Caco-2 (cell line): ENCODE data around the gene NOS1AP. TPM values are rescaled to one million over a fixed set of nuclear protein-coding genes. Genes with fewer than 3 reads are reported as not detected.

Experiments used
- BruUV-seq: library from RNA; stranded (reverse); fragments of 400-500 nt; replicated peaks from 2 replicates; lab custom pipeline; 2021; lab: Mats Ljungman, UMichigan
- CTCF ChIA-PET: fragments of 300-600 bp; sonication (Branson Sonifier 250); formaldehyde crosslinking; loops from one replicate; lab custom pipeline; 2022; ENCODE audit warnings: antibody characterized with exemption; lab: Charles Lee
- POLR2A ChIA-PET: fragments of 300-600 bp; sonication (Branson Sonifier 250); formaldehyde crosslinking; loops from one replicate; lab custom pipeline; 2022; ENCODE audit warnings: antibody characterized with exemption; lab: Charles Lee
- DNase-seq, 2 experiments: peaks; one replicate each; pipeline versions ENCODE4 v3.0.0 to v3.0.0-alpha.2; 2020 to 2022
- H3K27me3 ChIP-seq: replicated peaks from 2 replicates; pipeline ENCODE4 v1.6.0; 2011; ENCODE audit warnings: low read length; ENCODE audit not compliant: control insufficient read depth, insufficient read depth
- H3K36me3 ChIP-seq: 2 replicates; pipeline ENCODE4 v1.5.1; 2011; ENCODE audit warnings: low read length; ENCODE audit not compliant: control insufficient read depth, insufficient read depth
- H3K4me1 ChIP-seq: fragments of 250-450 bp; sonication (Bioruptor Pico); 2 replicates; pipeline ENCODE4 v1.5.1; 2020; ENCODE audit warnings: mild to moderate bottlenecking
- H3K4me3 ChIP-seq: 2 replicates; pipeline ENCODE4 v1.5.1; 2011; ENCODE audit warnings: low read depth, mild to moderate bottlenecking, control low read depth, low read length
- H3K9me3 ChIP-seq: fragments of 250-450 bp; sonication (Bioruptor Pico); 2 replicates; pipeline ENCODE4 v1.5.1; 2020; ENCODE audit warnings: mild to moderate bottlenecking, moderate library complexity
- H3K27ac Mint-ChIP-seq: one replicate; pipeline ENCODE4 v1.8.0; 2022; ENCODE audit warnings: mixed read lengths; ENCODE audit not compliant: unreplicated experiment
- H3K27me3 Mint-ChIP-seq: one replicate; pipeline ENCODE4 v1.8.0; 2022; ENCODE audit warnings: mixed read lengths; ENCODE audit not compliant: insufficient read depth, unreplicated experiment
- H3K36me3 Mint-ChIP-seq: one replicate; pipeline ENCODE4 v1.8.0; 2022; ENCODE audit warnings: mild to moderate bottlenecking, mixed read lengths; ENCODE audit not compliant: insufficient read depth, unreplicated experiment
- H3K4me1 Mint-ChIP-seq: one replicate; pipeline ENCODE4 v1.8.0; 2022; ENCODE audit warnings: low read depth, mixed read lengths; ENCODE audit not compliant: unreplicated experiment
- H3K4me3 Mint-ChIP-seq: one replicate; pipeline ENCODE4 v1.8.0; 2022; ENCODE audit warnings: mild to moderate bottlenecking, moderate library complexity, mixed read lengths; ENCODE audit not compliant: unreplicated experiment
- H3K9me3 Mint-ChIP-seq: one replicate; pipeline ENCODE4 v1.8.0; 2022; ENCODE audit warnings: mixed read lengths; ENCODE audit not compliant: unreplicated experiment
- intact Hi-C: fragments of 100-400 bp; cut with micrococcal nuclease; formaldehyde crosslinking; loops from one replicate; pipeline ENCODE4 v1.10.0; 2022; ENCODE audit not compliant: unreplicated experiment
- total RNA-seq: library from RNA; stranded (reverse); gene quantifications from 2 replicates; pipeline ENCODE4 v1.2.3, GENCODE V29; 2022
- TF ChIP-seq, protein P1 (sequence below), 2 experiments: fragments of 200-600 bp in 1 of 2; IDR thresholded peaks; 1 replicate in 1 of 2; 2 replicates in 1 of 2; pipeline versions ENCODE4 v1.5.1 to v1.8.0; 2011 to 2022; ENCODE audit warnings: antibody characterized with exemption in 1 of 2, control low read depth in 1 of 2, inconsistent platforms in 1 of 2, low read depth in 1 of 2, low read length in 1 of 2, mild to moderate bottlenecking in 1 of 2, moderate library complexity in 1 of 2; ENCODE audit not compliant: insufficient read depth in 1 of 2, severe bottlenecking in 1 of 2, unreplicated experiment in 1 of 2

Gene NOS1AP
- total RNA-seq, 1 experiment from 2014 or later = 5.5 TPM

DNA sequence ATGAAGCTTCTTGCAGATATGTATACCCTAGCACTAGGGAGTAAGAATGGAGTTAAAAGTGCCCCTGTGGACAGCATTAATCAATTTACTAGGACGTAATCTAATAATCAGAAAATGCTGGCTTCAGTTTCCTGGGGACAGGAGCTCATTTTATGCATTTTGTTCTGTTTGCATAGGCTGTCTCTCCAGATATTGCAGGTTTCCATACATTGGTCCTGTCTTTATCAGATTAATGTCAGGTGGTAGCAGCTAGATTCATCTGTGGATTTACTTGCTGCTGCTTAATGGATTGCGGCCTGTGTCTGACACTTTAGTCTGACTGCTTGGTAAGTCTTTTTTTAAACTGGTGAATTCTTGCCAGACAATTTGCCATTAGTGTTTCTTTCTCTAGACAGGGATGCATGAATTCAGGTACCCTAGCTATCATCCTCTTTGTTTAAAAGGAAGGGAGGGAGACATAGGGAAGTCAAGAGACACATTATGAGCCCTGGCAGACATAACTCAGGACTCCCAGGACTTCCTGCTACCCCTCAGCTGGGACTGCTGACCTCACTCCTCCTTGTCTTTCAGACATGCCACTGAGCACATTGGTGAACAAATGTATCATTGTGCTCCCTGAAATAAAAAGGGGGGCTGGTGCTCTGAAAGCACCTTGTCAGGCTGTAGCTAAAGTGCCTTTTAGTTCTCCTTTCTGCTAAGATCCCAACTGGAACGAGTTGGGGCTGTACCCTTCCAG lies 47.7 kb downstream of the NOS1AP start:
- Histone ChIP-seq H3K36me3 (no peaks in the 10 kb centered on the region), H3K4me3 (no peak overlapping the region), H3K9me3 (no peaks in the 10 kb centered on the region), H3K27me3 (no peaks in the 10 kb centered on the region), H3K4me1 (peaks cover 2% of the 10 kb centered on the region; the same call in 1 of the 2 replicates)
- no peaks in the 10 kb centered on the region for H3K9me3 Mint-ChIP-seq
- DNase-seq = no peak
- CTCF ChIA-PET = no interaction called here
- intact Hi-C loops = no loop called here
- POLR2A ChIA-PET = interaction anchor here (0.6 kb wide), 1 partner anchor 200 kb away, joined by 4 read pairs; no protein-coding TSS in a partner anchor
- TF ChIP-seq, protein P1, sequence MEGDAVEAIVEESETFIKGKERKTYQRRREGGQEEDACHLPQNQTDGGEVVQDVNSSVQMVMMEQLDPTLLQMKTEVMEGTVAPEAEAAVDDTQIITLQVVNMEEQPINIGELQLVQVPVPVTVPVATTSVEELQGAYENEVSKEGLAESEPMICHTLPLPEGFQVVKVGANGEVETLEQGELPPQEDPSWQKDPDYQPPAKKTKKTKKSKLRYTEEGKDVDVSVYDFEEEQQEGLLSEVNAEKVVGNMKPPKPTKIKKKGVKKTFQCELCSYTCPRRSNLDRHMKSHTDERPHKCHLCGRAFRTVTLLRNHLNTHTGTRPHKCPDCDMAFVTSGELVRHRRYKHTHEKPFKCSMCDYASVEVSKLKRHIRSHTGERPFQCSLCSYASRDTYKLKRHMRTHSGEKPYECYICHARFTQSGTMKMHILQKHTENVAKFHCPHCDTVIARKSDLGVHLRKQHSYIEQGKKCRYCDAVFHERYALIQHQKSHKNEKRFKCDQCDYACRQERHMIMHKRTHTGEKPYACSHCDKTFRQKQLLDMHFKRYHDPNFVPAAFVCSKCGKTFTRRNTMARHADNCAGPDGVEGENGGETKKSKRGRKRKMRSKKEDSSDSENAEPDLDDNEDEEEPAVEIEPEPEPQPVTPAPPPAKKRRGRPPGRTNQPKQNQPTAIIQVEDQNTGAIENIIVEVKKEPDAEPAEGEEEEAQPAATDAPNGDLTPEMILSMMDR (IDR thresholded peaks at IDR 0.05; ENCODE audit: insufficient read depth in 1 of 2, low read depth in 1 of 2, low read length in 1 of 2, severe bottlenecking in 1 of 2, unreplicated experiment in 1 of 2) = no peak
- BruUV-seq = no TSS peak
- no peak overlapping the region for H3K4me3 Mint-ChIP-seq
- no peaks in the 10 kb centered on the region for H3K36me3 Mint-ChIP-seq
- H3K27ac Mint-ChIP-seq = no peak overlapping the region
- H3K27me3 Mint-ChIP-seq = no peaks in the 10 kb centered on the region
- no peaks in the 10 kb centered on the region for H3K4me1 Mint-ChIP-seq

DNA sequence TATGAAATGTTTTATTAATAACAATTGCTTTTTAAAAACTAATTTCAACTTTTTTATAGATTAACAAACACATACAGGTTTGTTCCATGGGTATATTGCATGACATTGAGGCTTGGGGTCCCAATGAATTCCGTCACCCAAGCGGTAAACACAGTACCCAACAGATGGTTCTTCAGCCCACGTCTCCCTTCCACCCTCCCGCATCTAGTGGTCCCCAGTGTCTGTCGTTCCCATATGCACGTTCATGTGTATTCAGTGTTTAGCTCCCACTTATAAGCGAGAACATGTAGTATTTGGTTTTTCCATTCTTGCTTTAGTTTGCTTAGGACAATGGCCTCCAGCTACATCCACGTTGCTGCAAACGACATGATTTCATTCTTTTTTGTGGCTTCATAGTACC lies 48.6 kb downstream of the NOS1AP start:
- Mint-ChIP-seq H3K36me3 (no peaks in the 10 kb centered on the region), H3K27me3 (no peaks in the 10 kb centered on the region), H3K9me3 (no peaks in the 10 kb centered on the region), H3K4me3 (no peak overlapping the region), H3K4me1 (no peaks in the 10 kb centered on the region), H3K27ac (no peak overlapping the region)
- no peaks in the 10 kb centered on the region for H3K27me3 ChIP-seq
- peaks cover 2% of the 10 kb centered on the region; the same call in 1 of the 2 replicates for H3K4me1 ChIP-seq
- POLR2A ChIA-PET = no interaction called here
- TF ChIP-seq, protein P1 (IDR thresholded peaks at IDR 0.05; ENCODE audit: insufficient read depth in 1 of 2, low read depth in 1 of 2, low read length in 1 of 2, severe bottlenecking in 1 of 2, unreplicated experiment in 1 of 2) = no peak
- BruUV-seq = no TSS peak
- intact Hi-C loops = no loop called here
- CTCF ChIA-PET = no interaction called here
- no peaks in the 10 kb centered on the region for H3K9me3 ChIP-seq
- no peaks in the 10 kb centered on the region for H3K36me3 ChIP-seq
- no peak overlapping the region for H3K4me3 ChIP-seq
- DNase-seq = no peak

- CTCF ChIA-PET = no interaction called here
- no peaks in the 10 kb centered on the region for H3K27me3 ChIP-seq
- no peaks in the 10 kb centered on the region for H3K9me3 Mint-ChIP-seq
- H3K4me3 Mint-ChIP-seq = no peak overlapping the region
- H3K36me3 Mint-ChIP-seq = peaks cover 6% of the 10 kb centered on the region
- intact Hi-C loops = no loop called here
- H3K9me3 ChIP-seq = no peaks in the 10 kb centered on the region; the same call in 1 of the 2 replicates
- BruUV-seq = no TSS peak
- POLR2A ChIA-PET = no interaction called here
- no peak for DNase-seq
- no peaks in the 10 kb centered on the region for H3K36me3 ChIP-seq
- TF ChIP-seq, protein P1 (IDR thresholded peaks at IDR 0.05; ENCODE audit: insufficient read depth in 1 of 2, low read depth in 1 of 2, low read length in 1 of 2, severe bottlenecking in 1 of 2, unreplicated experiment in 1 of 2) = no peak
- H3K4me1 ChIP-seq = peaks cover 22% of the 10 kb centered on the region
- no peaks in the 10 kb centered on the region for H3K27me3 Mint-ChIP-seq
- peaks cover 19% of the 10 kb centered on the region for H3K4me1 Mint-ChIP-seq
- no peak overlapping the region for H3K4me3 ChIP-seq
- H3K27ac Mint-ChIP-seq = no peak overlapping the region
These were observed 59.3 kb downstream of the NOS1AP start for GRCh38 chr1:162128693-162129356.
